ENCODE data around the gene MYO1F.
"Not testable (repeated sequence)": the region's sequence is repeated elsewhere in the genome, so short reads cannot be mapped to it uniquely, and the experiment has no call there.

Gene MYO1F

DNA sequence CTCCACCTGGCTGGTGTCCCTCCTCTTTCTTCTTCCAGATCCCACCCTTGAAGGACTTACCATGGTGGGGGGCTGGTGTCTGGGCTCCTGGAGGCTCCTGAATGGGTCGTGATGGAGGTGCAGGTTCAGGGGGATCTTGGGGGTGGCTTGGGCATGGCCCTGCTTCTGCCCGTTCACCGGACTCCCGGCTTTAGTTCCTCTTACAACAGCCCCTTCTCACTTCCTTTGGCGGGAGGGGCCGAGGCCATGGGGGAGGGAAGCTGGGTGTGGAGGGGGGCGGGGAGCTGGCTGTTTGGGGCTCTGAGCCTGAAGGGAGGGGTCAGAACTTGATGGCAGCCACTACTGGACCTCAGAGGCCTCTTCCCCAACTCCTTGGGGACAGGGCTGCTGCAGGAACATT lies at the start of gene MYO1F:
MYO1F (minus strand) TSS at position 196 of the 400 bp plus-strand sequence; CDS start at position 63, 133 bp downstream.
- peak; percentile 35 for DNase-seq

DNA sequence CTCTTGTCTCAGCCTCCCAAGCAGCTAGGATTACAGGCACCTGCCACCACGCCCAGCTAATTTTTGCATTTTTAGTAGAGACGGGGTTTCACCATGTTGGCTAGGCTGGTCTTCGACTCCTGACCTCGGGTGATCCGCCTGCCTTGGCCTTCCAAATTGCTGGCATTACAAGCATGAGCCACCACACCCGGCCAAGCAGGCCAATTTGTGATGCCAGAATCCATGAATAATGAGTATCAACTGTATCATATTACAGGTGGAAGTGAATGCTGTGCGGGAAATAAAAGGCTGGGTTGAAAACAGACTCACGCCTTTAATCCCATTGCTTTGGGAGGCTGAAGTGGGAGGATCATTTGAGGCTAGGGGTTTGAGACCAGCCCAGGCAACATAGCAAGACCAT lies 49.6 kb upstream of the MYO1F start:
- DNase-seq = no peak

DNA sequence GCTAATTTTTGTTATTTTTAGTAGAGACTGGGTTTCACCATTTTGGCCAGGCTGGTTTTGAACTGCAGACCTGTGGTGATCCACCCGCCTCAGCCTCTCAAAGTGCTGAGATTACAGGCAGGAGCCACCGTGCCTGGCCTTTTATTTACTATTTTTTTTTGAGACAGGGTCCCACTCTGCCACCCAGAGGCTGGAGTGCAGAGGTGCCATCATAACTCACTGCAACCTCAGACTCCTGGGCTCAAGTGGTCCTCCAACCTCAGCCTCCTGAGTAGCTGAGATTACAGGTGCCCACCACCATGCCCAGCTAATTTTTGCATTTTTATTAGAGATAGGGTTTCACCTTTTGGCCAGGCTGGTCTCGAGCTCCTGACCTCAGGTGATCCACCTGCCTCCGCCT lies 45.6 kb upstream of the MYO1F start:
- not testable (repeated sequence) for DNase-seq

GRCh38 chr19:8618751-8619150 lies 41.5 kb upstream of the MYO1F start:
- no peak for DNase-seq

DNA sequence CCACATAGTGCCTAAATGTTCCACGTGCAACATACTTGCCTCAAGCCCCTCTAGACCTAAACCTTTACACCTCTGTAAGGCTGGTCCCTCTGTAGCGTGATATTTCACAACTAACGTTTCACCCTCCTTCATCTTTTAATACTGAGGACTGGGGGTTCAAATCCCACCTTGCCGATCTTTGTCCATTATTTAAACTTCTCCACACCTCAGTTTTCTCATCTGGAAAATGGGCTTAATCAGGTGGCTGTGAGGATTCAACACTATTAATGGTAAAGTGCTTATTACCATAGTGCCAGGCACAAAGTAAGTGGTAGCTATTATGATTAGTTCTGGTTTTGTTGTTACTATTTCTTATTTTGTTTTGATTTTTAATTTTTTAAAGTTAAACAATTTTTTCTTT lies 40.7 kb upstream of the MYO1F start:
- no peak for DNase-seq

DNA sequence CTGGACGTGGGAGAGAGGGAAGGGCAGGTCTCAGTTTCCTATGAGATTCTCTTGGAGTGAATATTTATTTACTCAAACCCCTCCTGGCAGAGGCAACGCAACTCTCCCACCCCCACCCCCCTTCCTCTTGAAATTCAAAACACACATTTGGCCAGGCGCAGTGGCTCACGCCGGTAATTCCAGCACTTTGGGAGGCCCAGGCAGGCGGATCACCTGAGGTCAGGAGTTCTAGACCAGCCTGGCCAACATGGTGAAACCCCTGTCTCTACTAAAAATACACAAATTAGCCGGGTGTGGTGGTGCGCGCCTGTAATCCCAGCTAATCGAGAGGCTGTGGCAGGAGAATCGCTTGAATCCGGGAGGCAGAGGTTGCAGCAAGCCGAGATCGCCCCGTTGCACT lies 40.1 kb upstream of the MYO1F start:
- not testable (repeated sequence) for DNase-seq

DNA sequence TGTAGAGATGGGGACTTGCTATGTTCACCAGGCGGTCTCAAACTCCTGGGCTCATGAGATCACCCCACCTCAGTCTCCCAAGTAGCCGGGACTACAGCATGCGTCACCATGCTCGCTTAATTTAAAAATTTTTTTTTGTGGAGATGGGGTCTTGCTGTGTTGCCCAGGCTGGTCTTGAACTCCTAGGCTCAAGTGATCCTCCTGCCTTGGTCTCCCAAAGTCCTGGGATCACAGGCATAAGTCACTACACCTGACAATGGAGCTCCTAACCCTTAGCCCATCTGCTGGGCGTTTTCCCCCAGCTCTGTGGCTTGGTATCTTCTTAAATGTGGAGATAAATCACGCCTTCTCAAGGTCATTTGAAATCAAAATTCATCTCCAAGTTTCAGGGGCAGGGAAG lies 39.6 kb upstream of the MYO1F start:
- no peak for DNase-seq

DNA sequence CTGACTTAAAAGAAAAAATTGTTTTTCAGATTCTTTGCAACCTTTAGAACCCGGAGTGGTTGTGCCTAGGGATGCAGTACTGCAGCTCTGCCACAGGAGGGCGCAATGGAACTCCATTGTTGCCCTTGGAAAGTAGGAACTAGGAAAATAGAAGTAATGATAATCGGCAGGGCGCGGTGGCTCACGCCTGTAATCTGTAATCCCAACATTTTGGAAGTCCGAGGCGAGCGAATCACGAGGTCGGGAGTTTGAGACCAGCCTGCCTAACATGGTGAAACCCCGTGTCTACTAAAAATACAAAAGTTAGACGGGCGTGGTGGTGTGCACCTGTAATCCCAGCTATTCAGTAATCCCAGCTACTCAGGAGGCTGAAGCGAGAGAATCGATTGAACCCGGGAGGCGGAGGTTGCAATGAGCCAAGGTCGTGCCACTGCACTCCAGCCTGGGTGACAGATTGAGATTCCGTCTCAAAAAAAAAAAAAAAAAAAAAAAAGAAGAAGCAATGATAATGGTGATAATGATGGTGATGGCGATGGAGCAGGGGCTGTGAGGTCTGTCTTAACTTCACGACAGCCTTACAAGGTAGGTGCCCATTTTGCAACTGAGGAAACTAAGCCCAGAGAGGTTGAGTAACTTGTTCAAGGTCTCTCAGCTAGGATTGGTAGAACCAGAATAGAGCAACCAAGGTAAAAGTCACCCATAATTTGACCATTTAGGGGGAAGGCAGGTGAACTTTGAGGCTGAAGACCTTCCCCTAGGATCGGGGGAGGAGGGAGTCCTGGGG lies 38.8 kb upstream of the MYO1F start:
- DNase-seq = peak; percentile 57

DNA sequence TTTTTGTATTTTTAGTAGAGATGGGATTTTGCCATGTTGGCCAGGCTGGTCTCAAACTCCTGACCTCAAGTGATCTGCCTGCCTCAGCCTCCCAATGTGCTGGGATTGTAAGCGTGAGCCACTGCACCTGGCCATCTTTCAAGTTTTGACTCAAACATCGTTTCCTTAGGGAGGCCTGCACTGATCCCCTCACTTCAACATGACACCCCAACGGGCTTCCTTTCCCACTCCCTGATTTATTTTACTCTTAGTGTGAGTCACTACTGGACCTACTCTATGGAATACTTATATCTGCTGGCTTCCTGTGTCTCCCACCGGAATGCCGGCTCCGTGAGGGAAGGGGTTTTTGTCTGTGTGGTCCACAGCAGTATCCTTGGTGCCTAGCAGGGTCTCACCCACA lies 37.8 kb upstream of the MYO1F start:
- DNase-seq = no peak

GRCh38 chr19:8614455-8614854 lies 37.2 kb upstream of the MYO1F start:
- no peak for DNase-seq

DNA sequence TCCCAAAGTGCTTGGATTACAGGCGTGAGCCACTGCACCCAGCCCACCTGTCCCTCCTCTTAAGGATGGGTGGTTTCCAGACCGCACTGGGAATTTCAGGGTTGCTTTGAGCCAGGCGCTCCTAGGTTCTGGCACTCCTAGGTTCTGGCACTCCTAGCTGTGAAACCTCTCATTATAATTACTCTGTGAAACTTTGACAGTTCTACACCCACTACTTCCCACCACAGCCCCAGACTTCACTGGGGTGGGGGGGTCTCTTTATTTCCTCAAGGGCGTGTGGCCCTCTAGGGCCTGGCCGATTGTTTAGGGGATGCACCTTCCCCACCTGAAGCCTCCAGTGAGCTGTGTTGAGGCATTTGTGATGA lies 35.5 kb upstream of the MYO1F start:
- DNase-seq = no peak

DNA sequence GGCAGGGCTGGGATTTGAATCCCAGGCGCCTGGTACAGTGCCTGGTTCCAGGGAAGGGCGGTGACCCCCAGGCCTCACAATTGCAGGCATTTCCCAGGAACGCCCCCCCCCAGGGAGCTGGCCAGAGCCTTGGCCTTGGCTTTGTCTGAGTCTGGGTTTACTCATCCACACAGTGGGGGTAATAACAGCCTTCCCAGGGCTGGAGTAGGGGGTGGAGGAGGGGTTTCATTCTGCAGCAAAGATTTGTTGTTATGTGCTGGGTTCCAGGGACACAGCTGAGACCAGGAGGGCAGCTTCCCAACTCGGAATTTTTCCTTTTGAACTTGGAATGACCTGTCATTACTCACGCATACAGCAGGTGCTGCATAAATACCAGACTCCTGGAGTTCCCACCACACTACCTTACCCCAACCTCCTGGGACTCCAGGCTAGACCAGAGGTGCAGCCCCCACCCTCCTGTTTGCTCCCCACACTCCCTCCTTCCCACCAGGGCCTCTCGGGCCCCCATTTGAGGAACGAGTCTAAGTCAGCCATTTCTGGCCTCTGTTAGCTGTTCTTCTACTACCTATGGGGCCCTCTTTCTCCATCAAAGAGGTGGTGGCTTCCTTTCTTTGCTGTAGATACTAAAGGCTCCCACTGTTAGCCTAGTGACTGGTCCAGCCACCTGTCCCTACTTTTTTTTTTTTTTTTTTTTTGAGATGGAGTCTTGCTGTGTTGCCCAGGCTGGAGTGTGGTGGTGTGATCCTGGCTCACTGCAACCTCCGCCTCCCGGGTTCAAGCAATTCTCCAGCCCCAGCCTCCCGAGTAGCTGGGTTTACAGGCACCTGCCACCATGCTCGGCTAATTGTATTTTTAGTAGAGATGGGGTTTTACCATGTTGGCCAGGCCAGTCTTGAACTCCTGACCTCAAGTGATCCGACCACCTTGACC lies 34.9 kb upstream of the MYO1F start:
- DNase-seq = no peak

DNA sequence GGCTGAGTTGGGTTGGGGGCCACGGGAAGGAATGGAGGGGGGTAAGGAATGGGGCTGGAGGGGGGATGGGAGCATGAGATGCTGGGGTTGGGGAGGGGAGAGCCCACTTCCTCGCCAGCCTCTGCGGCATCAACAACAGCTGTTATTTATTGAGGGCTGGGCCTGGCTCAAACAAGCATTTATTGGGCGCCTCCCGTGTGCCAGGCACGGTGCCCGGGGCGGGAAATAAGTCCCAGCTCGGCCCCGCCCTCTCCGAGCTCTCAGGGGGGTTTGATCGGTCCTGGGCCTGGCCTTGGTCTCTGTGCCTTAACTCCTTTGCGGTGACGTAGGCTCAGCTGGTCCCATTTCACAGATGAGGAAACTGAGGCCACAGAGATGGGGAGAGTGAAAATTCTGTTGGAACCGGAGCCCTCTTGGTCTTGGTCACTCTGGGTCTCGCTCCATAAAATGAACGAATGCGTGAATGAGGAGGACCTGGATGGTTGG lies 34.2 kb upstream of the MYO1F start:
- no peak for DNase-seq

DNA sequence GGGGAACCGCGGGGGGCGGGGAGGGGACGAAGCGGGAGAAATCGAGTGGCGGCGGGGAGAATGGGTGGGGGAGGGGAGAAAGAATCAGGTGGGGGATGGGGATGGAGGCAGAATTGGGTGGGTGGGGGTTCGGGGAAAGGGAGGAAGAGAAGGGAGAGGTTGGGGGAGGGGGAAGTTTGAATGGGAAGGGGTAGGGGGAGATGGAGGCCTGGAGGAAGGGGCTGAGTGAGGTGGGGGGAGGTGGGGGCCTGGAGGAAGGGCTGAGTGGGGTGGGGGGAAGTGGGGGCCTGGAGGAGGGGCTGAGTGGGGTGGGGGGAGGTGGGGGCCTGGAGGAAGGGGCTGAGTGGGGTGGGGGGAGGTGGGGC lies 33.7 kb upstream of the MYO1F start:
- no peak for DNase-seq

DNA sequence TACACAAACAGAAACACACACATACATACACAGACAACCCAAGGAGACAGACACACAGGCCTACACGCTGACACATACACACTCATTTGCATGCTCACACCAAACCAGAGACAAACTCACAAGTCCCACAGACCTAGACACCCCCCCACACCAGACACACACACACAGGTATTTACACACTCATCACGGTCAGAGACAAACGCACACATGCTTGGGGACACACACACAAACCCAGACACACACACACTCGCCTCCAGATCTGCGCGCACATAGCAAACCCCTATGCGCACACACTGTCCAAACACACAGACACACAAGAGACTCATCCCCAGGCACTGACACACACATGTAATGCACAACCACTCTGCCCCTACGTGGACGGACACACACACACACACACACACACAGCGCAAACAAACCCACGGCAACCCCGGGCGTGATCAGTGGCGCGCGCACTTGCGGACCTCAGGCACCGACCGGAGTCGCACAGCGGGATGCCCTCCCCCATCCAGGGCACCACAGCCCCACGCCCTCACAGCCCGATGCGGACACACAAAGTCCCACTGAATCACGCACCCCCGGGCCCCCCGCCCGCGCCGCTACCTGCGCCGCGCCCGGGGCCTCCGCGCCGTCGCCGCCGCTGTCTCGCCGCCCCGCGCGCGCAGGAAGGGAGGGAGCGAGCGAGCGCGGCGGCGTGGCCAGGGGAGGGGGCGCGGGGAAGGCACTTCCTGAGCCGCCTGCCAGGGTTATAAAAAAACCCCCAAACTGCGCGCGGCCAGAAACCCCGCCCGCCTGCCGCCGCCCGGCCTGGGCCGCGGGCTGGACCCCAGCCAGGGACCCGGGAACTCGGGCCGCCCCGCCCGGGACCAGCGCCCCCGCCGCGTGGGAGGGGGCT lies 33.0 kb upstream of the MYO1F start, which contains the start of gene ADAMTS10:
ADAMTS10 (minus strand) TSS at position 675 of the 895 bp plus-strand sequence. CDS start 5,005 bp downstream, outside the sequence.
- DNase-seq = peak; percentile 54

DNA sequence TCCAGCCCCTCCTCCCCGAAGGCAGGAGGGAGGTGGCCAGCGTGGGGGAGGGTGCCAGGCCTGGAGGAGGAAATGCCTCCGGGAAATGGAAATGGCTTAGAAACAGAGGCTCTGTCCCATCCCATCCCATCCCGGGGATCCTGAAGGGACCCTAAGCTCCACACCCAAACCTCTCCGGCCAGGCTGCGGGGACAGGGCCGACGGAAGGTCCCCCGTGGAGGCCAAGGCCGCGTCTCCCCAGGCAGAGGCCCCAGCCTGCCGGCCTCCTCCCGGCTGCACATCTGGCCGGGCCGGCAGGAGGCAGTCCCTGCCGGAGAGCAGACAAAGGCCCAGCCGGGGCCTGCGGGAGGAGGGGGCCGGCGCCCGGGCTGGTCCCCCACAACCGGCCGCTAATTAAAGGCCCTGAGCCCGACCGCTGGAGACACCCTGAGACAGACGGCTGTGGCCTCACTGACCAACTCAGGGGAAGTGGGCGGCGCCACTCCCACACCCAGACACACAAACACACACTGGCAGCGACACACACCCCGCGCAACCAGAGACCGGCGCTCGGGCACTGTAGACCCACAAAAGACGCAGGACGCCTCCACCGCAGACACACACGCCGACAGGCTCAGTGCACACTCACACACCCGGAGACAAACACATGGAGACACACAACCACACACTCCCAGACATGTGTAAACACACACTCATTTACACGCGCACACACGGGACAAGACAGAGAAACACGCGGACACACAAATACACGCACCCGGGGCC lies 32.2 kb upstream of the MYO1F start:
- DNase-seq = peak; percentile 23

GRCh38 chr19:8608941-8609278 lies 31.7 kb upstream of the MYO1F start:
- DNase-seq = peak; percentile 26

DNA sequence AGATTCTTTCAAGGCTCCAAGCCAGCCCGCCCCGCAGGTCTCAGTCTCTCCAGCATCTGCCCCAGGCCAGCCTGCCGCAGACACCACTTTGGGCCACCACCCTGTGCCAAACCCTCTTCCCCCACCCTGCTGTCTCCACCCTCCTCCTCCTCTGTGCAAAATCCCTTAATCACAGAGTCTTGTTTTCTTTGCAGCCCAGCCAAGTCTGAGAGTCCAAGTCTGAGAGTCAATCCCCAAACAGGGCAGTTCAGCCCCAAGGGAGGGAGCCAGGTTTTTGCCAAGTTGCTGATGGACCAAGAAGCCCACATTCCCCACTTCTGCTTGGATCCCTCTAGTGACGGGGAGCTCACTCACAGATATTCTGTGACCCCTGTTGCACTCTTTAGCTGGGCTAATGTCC lies 30.1 kb upstream of the MYO1F start:
- DNase-seq = no peak

- no peak for DNase-seq
These were observed 28.3 kb upstream of the MYO1F start for GRCh38 chr19:8605514-8605913.

GRCh38 chr19:8601796-8602195 lies 24.6 kb upstream of the MYO1F start:
- DNase-seq = no peak

DNA sequence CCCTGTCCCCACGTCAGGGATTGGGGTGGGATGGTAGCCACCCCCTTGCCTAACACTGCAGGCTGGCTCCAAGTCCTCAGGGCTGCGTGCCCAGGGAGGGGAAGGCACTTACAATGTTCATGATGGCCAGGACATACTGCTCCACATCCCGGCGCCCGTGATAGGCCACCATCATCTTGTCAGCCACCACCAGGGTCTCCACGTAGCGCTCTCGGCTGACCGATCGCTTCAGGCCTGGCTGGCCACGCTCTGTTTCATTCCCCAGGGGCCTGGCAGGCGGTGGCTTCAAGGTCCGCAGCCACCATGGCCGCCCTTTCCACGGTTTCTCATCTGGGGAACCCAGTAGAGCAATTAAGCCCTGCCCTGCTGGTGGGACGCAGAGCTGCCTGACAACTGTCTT lies 23.6 kb upstream of the MYO1F start:
- no peak for DNase-seq

DNA sequence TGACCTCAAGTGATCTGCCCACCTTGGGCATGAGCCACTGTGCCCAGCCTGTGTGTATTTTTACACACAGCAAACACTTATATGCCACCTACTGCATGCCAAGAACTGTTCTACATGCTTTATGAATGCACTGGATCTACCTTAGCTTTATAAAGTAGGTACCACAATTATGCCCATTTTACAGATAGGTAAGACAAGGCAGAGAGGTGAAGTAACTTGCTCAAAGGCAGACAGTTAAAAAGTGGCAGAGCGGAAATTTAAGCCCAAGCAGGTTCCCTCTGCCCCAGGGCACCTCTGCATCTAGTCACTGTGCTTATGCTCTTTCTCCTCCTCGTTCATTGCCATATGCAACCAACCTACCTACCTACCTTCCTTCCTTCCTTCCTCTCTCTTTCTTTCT lies 22.8 kb upstream of the MYO1F start:
- no peak for DNase-seq
